IMR-90 (cell line): ENCODE data around the gene SPHK1. TPM values are rescaled to one million over a fixed set of nuclear protein-coding genes. Genes with fewer than 3 reads are reported as not detected.

Source experiments
- ATAC-seq: fragments of 200-7000 bp; cut with Tn5 transposase; 2 replicates; pipeline ENCODE4 v1.9.1; 2020; ENCODE audit warnings: low read depth, mild to moderate bottlenecking, moderate library complexity
- BruUV-seq: library from RNA; stranded (reverse); fragments of 400-500 nt; replicated peaks from 2 replicates; lab custom pipeline; 2021; lab: Mats Ljungman, UMichigan
- CTCF ChIA-PET: fragments of 300-600 bp; formaldehyde crosslinking; extraction: SDS; loops from one replicate; lab custom pipeline; 2021; ENCODE audit warnings: antibody characterized with exemption; lab: Yijun Ruan, JAX
- POLR2A ChIA-PET: fragments of 300-600 bp; sonication (Branson Sonifier 250); formaldehyde crosslinking; loops from one replicate; lab custom pipeline; 2022; ENCODE audit warnings: antibody characterized with exemption; ENCODE audit not compliant: unreplicated experiment; lab: Charles Lee
- DNase-seq: peaks from one replicate; pipeline ENCODE4 v3.0.0; 2013
- H2AFZ ChIP-seq: replicated peaks from 2 replicates; pipeline ENCODE3; 2013; ENCODE audit warnings: low read length, mild to moderate bottlenecking; ENCODE audit not compliant: poor library complexity
- H2AK5ac ChIP-seq: 2 replicates; pipeline ENCODE4 v1.6.1; 2013; ENCODE audit warnings: low read depth, low read length, inconsistent platforms
- H2AK9ac ChIP-seq: replicated peaks from 2 replicates; pipeline ENCODE3; 2013; ENCODE audit warnings: mild to moderate bottlenecking, low read depth, low read length, moderate library complexity; ENCODE audit not compliant: poor library complexity
- H2BK120ac ChIP-seq: 2 replicates; pipeline ENCODE4 v1.6.1; 2013; ENCODE audit warnings: low read depth, low read length, inconsistent platforms
- H2BK15ac ChIP-seq: 3 replicates; pipeline ENCODE4 v1.6.1; 2013; ENCODE audit warnings: low read depth, low read length, inconsistent platforms
- H2BK20ac ChIP-seq: 2 replicates; pipeline ENCODE4 v1.6.1; 2013; ENCODE audit warnings: low read depth, mild to moderate bottlenecking, inconsistent platforms, low read length, moderate library complexity
- H2BK5ac ChIP-seq: 2 replicates; pipeline ENCODE4 v1.6.1; 2013; ENCODE audit warnings: mild to moderate bottlenecking, low read depth, low read length, inconsistent platforms; ENCODE audit not compliant: poor library complexity, severe bottlenecking
- H3K14ac ChIP-seq: replicated peaks from 2 replicates; pipeline ENCODE4 v1.6.1; 2013; ENCODE audit warnings: low read depth, low read length, inconsistent platforms
- H3K18ac ChIP-seq: 2 replicates; pipeline ENCODE4 v1.6.1; 2013; ENCODE audit warnings: low read depth, low read length, control low read depth
- H3K23ac ChIP-seq: 2 replicates; pipeline ENCODE4 v1.6.1; 2013; ENCODE audit warnings: low read depth, low read length, inconsistent platforms
- H3K27ac ChIP-seq: 2 replicates; pipeline ENCODE4 v1.5.1; 2013; ENCODE audit warnings: mild to moderate bottlenecking, control low read depth, low read length; ENCODE audit not compliant: insufficient read depth
- H3K27me3 ChIP-seq: 2 replicates; pipeline ENCODE4 v1.6.1; 2013; ENCODE audit warnings: low read length; ENCODE audit not compliant: control insufficient read depth, insufficient read depth
- H3K36me3 ChIP-seq: 2 replicates; pipeline ENCODE4 v1.6.1; 2013; ENCODE audit warnings: low read length, mixed read lengths; ENCODE audit not compliant: control insufficient read depth, insufficient read depth
- H3K4ac ChIP-seq: 2 replicates; pipeline ENCODE4 v1.6.1; 2013; ENCODE audit warnings: low read depth, low read length, inconsistent platforms
- H3K4me1 ChIP-seq: 2 replicates; pipeline ENCODE4 v1.6.1; 2013; ENCODE audit warnings: low read length, mixed read lengths; ENCODE audit not compliant: control insufficient read depth, insufficient read depth
- H3K4me2 ChIP-seq: 2 replicates; pipeline ENCODE4 v1.6.1; 2013; ENCODE audit warnings: low read depth, mild to moderate bottlenecking, control low read depth, low read length, moderate library complexity
- H3K4me3 ChIP-seq: 2 replicates; pipeline ENCODE4 v1.5.1; 2013; ENCODE audit warnings: low read depth, mild to moderate bottlenecking, control low read depth, low read length, moderate library complexity; ENCODE audit not compliant: insufficient read depth
- H3K56ac ChIP-seq: 2 replicates; pipeline ENCODE4 v1.6.1; 2013; ENCODE audit warnings: low read length, inconsistent platforms; ENCODE audit not compliant: insufficient read depth; ENCODE audit errors: extremely low read depth
- H3K79me1 ChIP-seq, 2 experiments: 2 replicates each; pipeline ENCODE4 v1.6.1; 2013; ENCODE audit warnings: low read length in 2 of 2, inconsistent platforms in 1 of 2, low read depth in 1 of 2
- H3K9ac ChIP-seq: 2 replicates; pipeline ENCODE4 v1.6.1; 2013; ENCODE audit warnings: low read depth, low read length, control low read depth
- H3K9me1 ChIP-seq: 2 replicates; pipeline ENCODE4 v1.6.1; 2013; ENCODE audit warnings: low read length, inconsistent platforms; ENCODE audit not compliant: insufficient read depth
- H3K9me3 ChIP-seq: 2 replicates; pipeline ENCODE4 v1.6.1; 2013; ENCODE audit warnings: low read length; ENCODE audit not compliant: control insufficient read depth, insufficient read depth
- H4K20me1 ChIP-seq: 2 replicates; pipeline ENCODE4 v1.6.1; 2013; ENCODE audit warnings: low read length, inconsistent platforms; ENCODE audit not compliant: insufficient read depth
- H4K5ac ChIP-seq: 2 replicates; pipeline ENCODE4 v1.6.1; 2013; ENCODE audit warnings: mild to moderate bottlenecking, low read depth, low read length, control low read depth
- H4K8ac ChIP-seq, 2 experiments: 2 replicates each; pipeline ENCODE4 v1.6.1; 2013; ENCODE audit warnings: low read depth in 2 of 2, low read length in 2 of 2, control low read depth in 1 of 2, inconsistent platforms in 1 of 2
- H4K91ac ChIP-seq: 2 replicates; pipeline ENCODE4 v1.6.1; 2013; ENCODE audit warnings: low read depth, low read length, inconsistent platforms; ENCODE audit not compliant: insufficient read depth
- BHLHE40 ChIP-seq: fragments of 150-350 bp; IDR thresholded peaks from 2 replicates; pipeline ENCODE4 v1.6.1; 2016; ENCODE audit warnings: mild to moderate bottlenecking, low read depth, low read length
- CEBPB ChIP-seq: IDR thresholded peaks from 2 replicates; pipeline ENCODE4 v1.6.1; 2012; ENCODE audit warnings: low read depth, low read length, improper control_type of control experiment
- CHD1 ChIP-seq: IDR thresholded peaks from 2 replicates; pipeline ENCODE4 v1.6.1; 2012; ENCODE audit warnings: low read depth, low read length, improper control_type of control experiment
- CTCF ChIP-seq: conservative IDR thresholded peaks from 2 replicates; pipeline ENCODE4 v1.5.1; 2012; ENCODE audit warnings: mild to moderate bottlenecking, low read depth, low read length, improper control_type of control experiment
- ELK1 ChIP-seq: fragments of 150-350 bp; IDR thresholded peaks from 2 replicates; pipeline ENCODE4 v1.6.1; 2016; ENCODE audit warnings: low read depth, mild to moderate bottlenecking, low read length, moderate library complexity, borderline replicate concordance
- FOS ChIP-seq: fragments of 150-350 bp; IDR thresholded peaks from 2 replicates; pipeline ENCODE4 v1.6.1; 2016; ENCODE audit warnings: low read depth, low read length
- MAFK ChIP-seq: IDR thresholded peaks from 2 replicates; pipeline ENCODE4 v1.6.1; 2012; ENCODE audit warnings: low read depth, low read length, improper control_type of control experiment
- MAZ ChIP-seq: IDR thresholded peaks from 2 replicates; pipeline ENCODE4 v1.6.1; 2012; ENCODE audit warnings: low read depth, mild to moderate bottlenecking, low read length, improper control_type of control experiment, moderate library complexity, borderline replicate concordance
- MXI1 ChIP-seq: IDR thresholded peaks from 2 replicates; pipeline ENCODE4 v1.6.1; 2012; ENCODE audit warnings: low read depth, mild to moderate bottlenecking, low read length, moderate library complexity, borderline replicate concordance
- NFE2L2 ChIP-seq: fragments of 150-350 bp; IDR thresholded peaks from 2 replicates; pipeline ENCODE4 v1.6.1; 2016; ENCODE audit warnings: low read depth, mild to moderate bottlenecking, low read length
- POLR2A ChIP-seq: IDR thresholded peaks from 2 replicates; pipeline ENCODE4 v1.6.1; 2012; ENCODE audit warnings: mild to moderate bottlenecking, low read depth, low read length
- RAD21 ChIP-seq: IDR thresholded peaks from 2 replicates; pipeline ENCODE4 v1.6.1; 2012; ENCODE audit warnings: low read length, improper control_type of control experiment
- RCOR1 ChIP-seq: IDR thresholded peaks from 2 replicates; pipeline ENCODE4 v1.6.1; 2012; ENCODE audit warnings: mild to moderate bottlenecking, low read length, improper control_type of control experiment; ENCODE audit not compliant: insufficient replicate concordance
- RFX5 ChIP-seq: IDR thresholded peaks from 2 replicates; pipeline ENCODE4 v1.8.0; 2012; ENCODE audit warnings: low read depth, mild to moderate bottlenecking, low read length, moderate library complexity
- SMC3 ChIP-seq: fragments of 150-350 bp; IDR thresholded peaks from 2 replicates; pipeline ENCODE4 v1.6.1; 2016; ENCODE audit warnings: low read depth, mild to moderate bottlenecking, antibody characterized with exemption, low read length, moderate library complexity
- USF2 ChIP-seq: fragments of 150-350 bp; IDR thresholded peaks from 2 replicates; pipeline ENCODE4 v1.6.1; 2017; ENCODE audit warnings: mild to moderate bottlenecking, antibody characterized with exemption, low read length, low read depth
- WGBS, 2 experiments: methylation state at CpG; one replicate each; pipeline versions ENCODE4 v1.1.5 to v1.1.7; 2013; ENCODE audit warnings: missing lambda C conversion rate in 2 of 2; ENCODE audit not compliant: insufficient read length in 1 of 2; ENCODE audit errors: extremely low coverage in 2 of 2; 5-methylcytosine and 5-hydroxymethylcytosine counted together
- dilution Hi-C: fragments of 300-500 bp; cut with HindIII; formaldehyde crosslinking; loops from one replicate; pipeline ENCODE4 v1.14.3; 2018; ENCODE audit warnings: low sequenced_read_pairs; ENCODE audit not compliant: unreplicated experiment
- in situ Hi-C: fragments of 300-500 bp; cut with MboI; formaldehyde crosslinking; loops from 3 replicates; pipeline ENCODE4 v1.14.3; 2019; ENCODE audit warnings: low sequenced_read_pairs, inconsistent platforms, mixed read lengths
- intact Hi-C: fragments of 100-400 bp; cut with micrococcal nuclease; formaldehyde crosslinking; loops from 2 replicates; pipeline ENCODE4 v1.10.0; 2022
- polyA plus RNA-seq, 3 experiments: library from polyadenylated mRNA; depleted of rRNA; stranded (reverse); fragments of >200 nt; gene quantifications; 2 replicates each; pipeline ENCODE4 v1.2.3, GENCODE V29; 2012; ENCODE audit warnings: low replicate concordance in 1 of 3
- total RNA-seq: library from RNA; depleted of rRNA; stranded (reverse); fragments of >200 nt; gene quantifications from 2 replicates; pipeline ENCODE4 v1.2.3, GENCODE V29; 2012

SPHK1 gene
- total and polyA plus RNA-seq, 2 of the 4 experiments (the other 2 are of a cell fraction) = 44.4 to 82.7 TPM

GRCh38 chr17:76359375-76359774, 25.0 kb upstream of the SPHK1 start:
- H2BK5ac ChIP-seq = no peak overlapping the region
- no peak overlapping the region for H4K8ac ChIP-seq
- ATAC-seq (no peak), DNase-seq (no peak)
- H4K91ac ChIP-seq = no peak overlapping the region
- no peak overlapping the region for H3K9ac ChIP-seq
- ChIA-PET CTCF (no interaction called here), POLR2A (no interaction called here)
- H3K4me1 ChIP-seq = peaks cover 8% of the 10 kb centered on the region
- no peaks in the 10 kb centered on the region for H3K27me3 ChIP-seq
- H3K14ac ChIP-seq = no peak overlapping the region
- no peak overlapping the region for H3K4me2 ChIP-seq
- no peaks in the 10 kb centered on the region for H3K79me1 ChIP-seq
- H3K9me3 ChIP-seq = no peaks in the 10 kb centered on the region
- H3K18ac ChIP-seq = no peak overlapping the region
- H3K9me1 ChIP-seq = no peaks in the 10 kb centered on the region
- H2BK20ac ChIP-seq = no peak overlapping the region
- no peak overlapping the region for H2AK5ac ChIP-seq
- no peak overlapping the region for H2BK15ac ChIP-seq
- H3K36me3 ChIP-seq = no peaks in the 10 kb centered on the region
- no peak overlapping the region for H2AK9ac ChIP-seq
- no peak overlapping the region for H3K4me3 ChIP-seq
- H3K4ac ChIP-seq = no peak overlapping the region
- H3K27ac ChIP-seq = no peak overlapping the region
- no peak for TF ChIP-seq CEBPB
- no peak for TF ChIP-seq RFX5
- no peak for TF ChIP-seq MAZ
- TF ChIP-seq ELK1 = no peak
- no peak for TF ChIP-seq BHLHE40
- TF ChIP-seq SMC3 = no peak
- no peak for TF ChIP-seq CTCF
- TF ChIP-seq FOS = no peak
- TF ChIP-seq CHD1 = no peak
- TF ChIP-seq USF2 = no peak
- TF ChIP-seq POLR2A = no peak
- no peak for TF ChIP-seq RAD21
- TF ChIP-seq MXI1 = no peak
- no peak for TF ChIP-seq RCOR1
- no peak for TF ChIP-seq NFE2L2
- no peak for TF ChIP-seq MAFK
- dilution Hi-C loops = no loop called here
- BruUV-seq = no TSS peak
- whole genome bisulfite sequencing, 2 experiments = no CpG with 5 or more reads among the region's 6 CpGs
- intact Hi-C loops = no loop called here
- H2BK120ac ChIP-seq = no peak overlapping the region
- no peak overlapping the region for H2AFZ ChIP-seq
- no peak overlapping the region for H3K56ac ChIP-seq
- no peak overlapping the region for H3K23ac ChIP-seq
- H4K20me1 ChIP-seq = no peaks in the 10 kb centered on the region
- in situ Hi-C loops = no loop called here
- H4K5ac ChIP-seq = no peak overlapping the region
